Mucosa of descending colon (tissue), 3 donors: ENCODE data around the gene PROX2. TPM values are rescaled to one million over a fixed set of nuclear protein-coding genes. Genes with fewer than 3 reads are reported as not detected.

ENCODE experiments used
- ATAC-seq: fragments of 200-7000 bp; cut with Tn5 transposase; one replicate; pipeline ENCODE4 v1.9.1; 2020; ENCODE audit warnings: mild to moderate bottlenecking, moderate library complexity
- DNase-seq, 3 donors: peaks; one replicate each; pipeline ENCODE4 v3.0.0-alpha.2; 2020
- H3K36me3 ChIP-seq: fragments of 200-600 bp; one replicate; pipeline ENCODE4 v1.8.0; 2021; ENCODE audit warnings: low read depth, mild to moderate bottlenecking
- H3K4me1 ChIP-seq: fragments of 200-600 bp; one replicate; pipeline ENCODE4 v1.8.0; 2021; ENCODE audit warnings: low read depth, mild to moderate bottlenecking
- H3K4me3 ChIP-seq: fragments of 200-600 bp; one replicate; pipeline ENCODE4 v1.8.0; 2021; ENCODE audit warnings: mild to moderate bottlenecking
- H3K9me3 ChIP-seq: fragments of 200-600 bp; one replicate; pipeline ENCODE4 v1.8.0; 2021; ENCODE audit warnings: mild to moderate bottlenecking
- CTCF ChIP-seq: fragments of 200-600 bp; IDR thresholded peaks from one replicate; pipeline ENCODE4 v1.8.0; 2022; ENCODE audit warnings: antibody characterized with exemption, mild to moderate bottlenecking
- intact Hi-C, 2 donors: fragments of 100-400 bp; cut with DNase I in 1 of 2; cut with micrococcal nuclease in 1 of 2; formaldehyde crosslinking; loops; one replicate each; pipeline versions ENCODE4 v1.11.0 to v1.11.1; 2022; cut with DNase I, micrococcal nuclease
- total RNA-seq, 3 donors: library from RNA; stranded (reverse); fragmentation: NEBNext Ultra II Directional in 2 of 3; extraction: Animal tissue kit (Norgen Biotek cat#: 25700) in 2 of 3; gene quantifications; one replicate each; pipeline versions ENCODE4 v1.2.1 to v1.2.4, GENCODE V29; 2021 to 2023
- donor health status: DM: no; HTN: no; CAD: no; lungs with moderate emphysema.
- donor health status: DM: no; HTN: no; CAD: no.
- donor health status: DM: no; HTN: yes; CAD: no.

Gene PROX2
- total RNA-seq, 3 donors from 2014 or later = 0.07 to 0.09 TPM; not detected in 1

- ATAC-seq = no peak
- Histone ChIP-seq H3K4me1 (no peaks in the 10 kb centered on the region), H3K36me3 (peaks cover 37% of the 10 kb centered on the region), H3K9me3 (no peaks in the 10 kb centered on the region), H3K4me3 (no peak overlapping the region)
- DNase-seq = no peak
- TF ChIP-seq CTCF = no peak
- intact Hi-C loops = no loop called here
These were observed 20.5 kb upstream of the PROX2 start for GRCh38 chr14:74896400-74896799.

- ATAC-seq (peak; percentile 31), DNase-seq (no peak)
- intact Hi-C loops = no loop called here
- H3K4me1 ChIP-seq = no peaks in the 10 kb centered on the region
- H3K9me3 ChIP-seq = no peaks in the 10 kb centered on the region
- no peak for TF ChIP-seq CTCF
- H3K36me3 ChIP-seq = peaks cover 33% of the 10 kb centered on the region
- H3K4me3 ChIP-seq = no peak overlapping the region
These were observed 17.7 kb upstream of the PROX2 start for GRCh38 chr14:74893614-74894091.

- Histone ChIP-seq H3K9me3 (no peaks in the 10 kb centered on the region), H3K4me3 (no peak overlapping the region), H3K36me3 (peaks cover 30% of the 10 kb centered on the region), H3K4me1 (peaks cover 8% of the 10 kb centered on the region)
- TF ChIP-seq CTCF = no peak
- no peak for ATAC-seq
- intact Hi-C loops = no loop called here
- no peak for DNase-seq
These were observed 16.8 kb upstream of the PROX2 start for GRCh38 chr14:74892745-74893144.

- DNase-seq (no peak), ATAC-seq (no peak)
- Histone ChIP-seq H3K9me3 (no peaks in the 10 kb centered on the region), H3K4me3 (no peak overlapping the region), H3K4me1 (peaks cover 12% of the 10 kb centered on the region), H3K36me3 (peaks cover 30% of the 10 kb centered on the region)
- no peak for TF ChIP-seq CTCF
- intact Hi-C loops = no loop called here
These were observed 15.9 kb upstream of the PROX2 start for GRCh38 chr14:74891870-74892269.

GRCh38 chr14:74890262-74890661 lies 14.3 kb upstream of the PROX2 start:
- intact Hi-C loops = no loop called here
- DNase-seq (no peak), ATAC-seq (no peak)
- no peak for TF ChIP-seq CTCF
- Histone ChIP-seq H3K36me3 (peaks cover 24% of the 10 kb centered on the region), H3K4me1 (peaks cover 15% of the 10 kb centered on the region), H3K9me3 (no peaks in the 10 kb centered on the region), H3K4me3 (no peak overlapping the region)
